Measurements from ENCODE around the gene SLC13A3.

Gene SLC13A3

GRCh38 chr20:46578745-46579144 is 72.5 kb downstream of the SLC13A3 start:
- no peak for DNase-seq (ENCODE audit: low read depth in 3 of 3)

- no peak for DNase-seq (ENCODE audit: low read depth in 3 of 3)
Observed at GRCh38 chr20:46576774-46577395, 74.4 kb downstream of the SLC13A3 start.

- no peak for DNase-seq (ENCODE audit: low read depth in 3 of 3)
Observed at GRCh38 chr20:46575937-46576461, 75.3 kb downstream of the SLC13A3 start.

DNA sequence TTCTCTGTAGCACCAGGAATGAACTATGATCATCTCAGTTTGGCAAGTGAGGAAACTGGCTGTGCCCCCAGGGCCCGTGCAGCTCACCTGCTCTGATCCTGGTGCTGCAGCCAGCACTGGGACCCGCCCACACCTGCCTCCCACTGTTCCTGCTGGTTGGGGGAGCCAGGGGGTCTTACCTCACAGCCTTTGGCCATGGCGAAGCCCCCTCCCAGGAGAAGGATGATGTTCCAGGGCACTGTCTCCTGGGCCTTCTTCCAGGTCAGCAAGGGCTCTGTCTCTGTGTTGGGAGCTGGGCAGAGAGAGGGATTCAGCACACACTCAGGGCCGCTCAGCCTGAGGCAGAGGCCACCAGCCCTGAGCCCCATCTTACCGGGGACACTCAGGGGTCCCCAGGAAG is 75.9 kb downstream of the SLC13A3 start:
- DNase-seq (ENCODE audit: low read depth in 3 of 3): no peak

DNA sequence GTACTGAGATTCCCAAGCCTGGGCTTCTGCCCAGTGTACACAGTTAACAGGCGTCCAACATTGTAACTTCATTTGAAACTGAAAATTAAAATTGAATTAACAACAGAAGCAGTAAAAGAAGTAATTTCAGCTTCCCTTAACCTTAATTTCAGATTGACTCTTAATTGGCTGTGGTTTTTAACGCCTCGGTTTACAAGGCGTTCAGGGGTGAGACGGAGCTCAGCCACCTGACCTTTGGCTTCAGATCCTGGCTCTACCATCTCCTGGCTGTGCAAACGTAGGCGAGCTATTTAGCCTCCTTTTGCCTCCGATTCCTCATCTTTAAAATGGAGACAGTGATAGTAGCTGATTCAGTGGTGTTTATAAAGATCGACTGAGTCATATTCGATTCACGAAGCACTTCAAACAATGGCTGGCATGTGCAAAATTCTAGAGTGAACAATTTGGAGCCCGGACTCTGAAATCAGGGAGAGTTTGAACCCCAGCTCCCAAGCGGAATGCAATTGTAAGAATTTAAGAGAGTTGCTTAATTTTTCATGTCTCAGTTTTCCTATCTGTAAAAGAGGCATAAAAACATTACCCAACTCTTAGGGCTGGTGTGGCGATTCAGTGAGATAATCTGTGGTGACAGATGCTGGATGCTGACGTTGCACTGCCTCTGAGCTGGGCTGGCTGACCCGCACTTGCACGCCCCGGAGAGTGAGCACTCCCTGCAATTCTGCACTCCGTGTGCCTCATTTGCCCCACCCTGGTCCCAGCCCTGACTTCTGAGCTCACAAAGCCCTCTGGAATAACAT is 77.3 kb downstream of the SLC13A3 start:
- no peak for DNase-seq (ENCODE audit: low read depth in 3 of 3)

DNA sequence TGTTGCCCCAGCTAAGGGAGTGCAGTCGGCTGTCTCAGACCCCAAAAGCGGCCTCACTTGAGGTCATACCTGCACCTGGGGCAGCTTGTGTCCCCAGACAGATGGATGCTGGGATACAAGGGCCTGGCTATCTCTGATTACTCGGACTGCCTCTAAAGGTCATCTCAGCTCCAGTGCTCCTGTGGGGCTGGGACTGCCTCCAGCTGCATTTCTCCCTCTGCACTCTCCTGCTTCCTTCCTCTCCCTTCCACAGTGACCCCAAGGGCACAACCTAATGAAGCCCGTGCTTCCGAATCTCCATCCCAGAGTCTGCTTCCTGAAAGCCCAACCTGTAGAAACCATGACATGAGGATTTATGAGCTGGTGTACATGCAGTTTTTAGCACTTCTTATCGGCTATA is 78.0 kb downstream of the SLC13A3 start:
- DNase-seq (ENCODE audit: low read depth in 3 of 3): no peak

DNA sequence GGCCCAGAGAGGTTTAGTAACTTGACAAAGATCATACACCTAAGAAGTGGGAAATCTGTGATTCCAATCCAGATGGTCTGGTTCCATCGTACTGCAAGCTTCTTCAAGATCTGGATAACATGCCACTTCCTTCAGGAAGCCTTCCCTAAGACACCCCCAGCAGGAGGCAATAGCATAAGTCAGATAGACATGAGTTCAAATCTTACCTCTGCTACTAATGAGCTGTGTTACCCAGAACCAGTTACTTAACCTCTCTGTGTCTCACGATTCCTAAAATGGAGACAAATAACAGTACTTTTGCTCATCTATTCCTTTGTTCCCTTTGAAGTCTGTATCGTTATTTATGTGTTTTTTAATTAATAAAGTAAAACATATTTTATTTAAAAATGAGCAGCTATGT is 78.5 kb downstream of the SLC13A3 start:
- no peak for DNase-seq (ENCODE audit: low read depth in 3 of 3)

- DNase-seq (ENCODE audit: low read depth in 3 of 3): no peak
Observed at GRCh38 chr20:46572153-46572552, 79.1 kb downstream of the SLC13A3 start.

- no peak for DNase-seq (ENCODE audit: low read depth in 3 of 3)
Observed at GRCh38 chr20:46571418-46571817, 79.8 kb downstream of the SLC13A3 start.

GRCh38 chr20:46570956-46571355 is 80.3 kb downstream of the SLC13A3 start:
- no peak for DNase-seq (ENCODE audit: low read depth in 3 of 3)

DNA sequence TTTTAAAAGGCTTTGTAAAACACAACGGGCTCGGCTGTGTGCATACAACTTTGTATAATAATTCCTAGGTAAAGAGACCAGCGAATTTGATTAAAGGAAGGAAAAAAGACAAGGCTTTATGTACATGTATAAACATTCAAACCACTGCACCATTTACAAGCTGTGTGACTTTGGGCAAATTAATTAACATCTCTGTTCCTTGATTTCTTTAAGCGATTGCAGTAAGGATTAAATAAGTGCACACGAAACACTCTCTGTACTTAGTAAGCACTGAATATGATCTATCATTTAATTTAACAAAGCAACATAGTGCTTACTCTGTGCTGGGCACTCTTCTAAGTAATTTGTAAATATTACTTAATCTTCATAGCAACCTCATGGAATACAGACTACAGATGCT is 81.3 kb downstream of the SLC13A3 start:
- DNase-seq (ENCODE audit: low read depth in 3 of 3): no peak

DNA sequence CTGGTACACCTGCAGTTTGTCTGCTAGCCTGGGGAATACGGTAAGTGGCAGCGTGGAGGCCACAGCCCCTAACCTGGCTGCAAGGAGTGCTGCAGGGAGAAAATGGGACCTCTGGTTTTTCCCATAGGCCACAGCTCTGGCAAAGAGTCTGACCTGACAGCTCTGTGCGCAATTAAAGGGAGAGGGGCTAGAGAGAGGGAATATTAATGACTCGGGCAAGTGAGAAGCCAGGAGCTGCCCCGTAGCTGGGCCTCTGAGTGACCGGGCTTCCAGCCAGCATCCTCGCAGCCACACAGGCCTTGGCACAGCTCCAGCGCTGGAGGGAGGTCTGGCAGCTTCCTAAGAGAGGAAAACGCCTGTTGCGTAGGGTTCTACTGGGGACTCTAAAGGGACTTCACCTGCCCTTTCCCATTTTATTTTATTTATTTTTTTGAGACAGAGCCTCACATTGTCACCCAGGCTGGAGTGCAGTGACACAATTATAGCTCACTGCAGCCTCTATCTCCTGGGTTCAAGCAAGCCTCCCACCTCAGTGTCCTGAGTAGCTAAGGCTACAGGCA is 82.6 kb downstream of the SLC13A3 start:
- no peak for DNase-seq (ENCODE audit: low read depth in 3 of 3)

DNA sequence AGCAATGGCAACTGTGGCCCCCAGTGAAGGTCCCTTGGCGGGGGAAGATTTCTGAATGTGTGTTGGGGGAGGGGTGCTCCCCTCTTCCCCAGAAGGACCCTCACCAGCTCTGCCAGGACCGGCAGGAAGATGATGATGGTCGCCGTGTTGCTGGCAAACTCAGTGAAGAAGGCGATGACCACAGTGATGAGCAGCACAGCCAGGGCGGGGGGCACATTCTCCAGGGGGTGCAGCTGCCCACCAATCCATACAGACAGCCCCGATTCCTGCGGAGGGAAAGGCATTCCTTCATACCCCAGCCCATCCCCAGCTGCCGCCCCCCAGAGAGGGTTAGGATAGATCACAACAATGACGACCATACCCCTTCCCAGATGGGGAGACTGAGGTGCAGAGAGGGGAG is 85.1 kb downstream of the SLC13A3 start:
- DNase-seq (ENCODE audit: low read depth in 3 of 3): no peak

- no peak for DNase-seq (ENCODE audit: low read depth in 3 of 3)
Observed at GRCh38 chr20:46564241-46564957, 86.9 kb downstream of the SLC13A3 start.

- DNase-seq (ENCODE audit: low read depth in 3 of 3): no peak
Observed at GRCh38 chr20:46563860-46564221, 87.4 kb downstream of the SLC13A3 start.

GRCh38 chr20:46563170-46563859 is 87.9 kb downstream of the SLC13A3 start:
- DNase-seq (ENCODE audit: low read depth in 3 of 3): no peak

GRCh38 chr20:46562373-46563169 is 88.7 kb downstream of the SLC13A3 start:
- DNase-seq (ENCODE audit: low read depth in 3 of 3): peak; percentile 11 to 42 (median 38)

DNA sequence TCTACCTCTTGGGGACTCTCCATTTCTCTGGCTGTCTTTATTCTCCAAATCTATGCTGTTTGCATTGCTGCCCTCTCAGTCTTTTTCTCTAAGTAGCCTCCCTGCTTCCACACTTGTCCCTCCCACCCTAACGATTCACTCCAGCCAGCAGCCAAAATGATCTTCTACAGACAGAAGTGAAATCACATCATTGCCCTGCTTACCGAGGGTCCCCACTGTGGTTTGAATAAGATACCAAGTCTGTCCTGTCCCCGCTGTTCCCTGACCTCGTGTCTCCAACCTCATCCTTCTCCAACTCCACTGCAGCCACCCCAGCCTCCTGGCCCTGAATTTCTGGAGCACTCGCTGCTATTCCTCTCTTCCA is 89.3 kb downstream of the SLC13A3 start:
- DNase-seq (ENCODE audit: low read depth in 3 of 3): no peak

- DNase-seq (ENCODE audit: low read depth in 3 of 3): no peak
Observed at GRCh38 chr20:46559685-46560440, 91.4 kb downstream of the SLC13A3 start.

GRCh38 chr20:46559001-46559400 is 92.3 kb downstream of the SLC13A3 start:
- DNase-seq (ENCODE audit: low read depth in 3 of 3): no peak
